ENCODE measurements around the gene KDM2B.
A peak's percentile ranks its signal among the peaks of the same experiment; 100 is the strongest.

Gene KDM2B

DNA sequence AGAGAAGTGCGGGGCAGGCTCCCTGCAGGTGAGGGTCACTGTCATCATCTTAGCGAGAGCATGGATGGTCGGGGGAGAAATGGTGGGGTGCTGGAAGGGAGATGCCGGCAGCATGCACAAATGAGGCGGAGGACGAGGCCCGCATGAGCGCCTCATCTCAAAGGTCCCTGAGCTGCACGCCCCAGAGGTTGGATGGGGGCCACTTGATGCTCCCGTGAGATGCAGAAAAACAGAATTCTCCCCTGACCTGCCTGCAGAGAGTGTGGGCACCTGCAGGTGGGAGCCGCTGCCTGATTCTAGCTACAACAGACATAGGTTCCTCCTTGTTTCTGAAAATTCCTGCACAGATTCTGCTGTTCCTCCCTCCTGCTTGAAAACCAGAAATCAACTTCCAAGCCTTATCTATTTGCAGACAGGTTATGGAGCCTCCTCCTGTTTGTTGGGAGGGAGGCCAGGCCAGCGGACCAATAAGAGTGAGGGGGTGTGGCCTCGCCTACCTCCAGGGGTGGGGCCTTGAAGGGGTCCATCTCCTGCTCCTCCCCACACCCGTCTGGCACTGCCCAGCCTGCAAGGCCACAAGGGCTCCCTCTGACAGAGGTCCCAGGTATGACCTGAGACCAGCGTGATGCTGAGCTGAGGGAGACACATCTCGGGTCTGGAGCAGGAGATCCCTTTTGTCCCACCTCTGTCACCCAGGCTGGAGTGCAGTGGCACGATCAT lies 67.2 kb downstream of the KDM2B start:
- Histone ChIP-seq H3K4me2 (ENCODE audit: low read length) (no peak overlapping the region), H3K27ac (no peak overlapping the region), H3K9ac (no peak overlapping the region), H3K36me3 (ENCODE audit: control insufficient read depth, insufficient read depth, low read length) (no peaks in the 10 kb centered on the region), H3K79me2 (peaks cover 17% of the 10 kb centered on the region), H3K4me3 (ENCODE audit: low read depth, low read length) (no peak overlapping the region), H2AFZ (no peak overlapping the region), H3K9me3 (ENCODE audit: control insufficient read depth, low read length) (no peaks in the 10 kb centered on the region), H3K4me1 (no peaks in the 10 kb centered on the region), H3K27me3 (ENCODE audit: control insufficient read depth, insufficient read depth, low read length) (no peaks in the 10 kb centered on the region)
- TF ChIP-seq, protein P1, sequence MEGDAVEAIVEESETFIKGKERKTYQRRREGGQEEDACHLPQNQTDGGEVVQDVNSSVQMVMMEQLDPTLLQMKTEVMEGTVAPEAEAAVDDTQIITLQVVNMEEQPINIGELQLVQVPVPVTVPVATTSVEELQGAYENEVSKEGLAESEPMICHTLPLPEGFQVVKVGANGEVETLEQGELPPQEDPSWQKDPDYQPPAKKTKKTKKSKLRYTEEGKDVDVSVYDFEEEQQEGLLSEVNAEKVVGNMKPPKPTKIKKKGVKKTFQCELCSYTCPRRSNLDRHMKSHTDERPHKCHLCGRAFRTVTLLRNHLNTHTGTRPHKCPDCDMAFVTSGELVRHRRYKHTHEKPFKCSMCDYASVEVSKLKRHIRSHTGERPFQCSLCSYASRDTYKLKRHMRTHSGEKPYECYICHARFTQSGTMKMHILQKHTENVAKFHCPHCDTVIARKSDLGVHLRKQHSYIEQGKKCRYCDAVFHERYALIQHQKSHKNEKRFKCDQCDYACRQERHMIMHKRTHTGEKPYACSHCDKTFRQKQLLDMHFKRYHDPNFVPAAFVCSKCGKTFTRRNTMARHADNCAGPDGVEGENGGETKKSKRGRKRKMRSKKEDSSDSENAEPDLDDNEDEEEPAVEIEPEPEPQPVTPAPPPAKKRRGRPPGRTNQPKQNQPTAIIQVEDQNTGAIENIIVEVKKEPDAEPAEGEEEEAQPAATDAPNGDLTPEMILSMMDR (IDR thresholded peaks at IDR 0.05) = peak; percentile 9

- Histone ChIP-seq H3K4me3 (ENCODE audit: low read depth, low read length) (no peak overlapping the region), H3K36me3 (ENCODE audit: control insufficient read depth, insufficient read depth, low read length) (no peaks in the 10 kb centered on the region), H3K27me3 (ENCODE audit: control insufficient read depth, insufficient read depth, low read length) (no peaks in the 10 kb centered on the region), H3K9ac (no peak overlapping the region), H3K4me1 (no peaks in the 10 kb centered on the region), H3K79me2 (peaks cover 11% of the 10 kb centered on the region), H3K9me3 (ENCODE audit: control insufficient read depth, low read length) (no peaks in the 10 kb centered on the region), H3K27ac (no peak overlapping the region), H2AFZ (no peak overlapping the region), H3K4me2 (ENCODE audit: low read length) (no peak overlapping the region)
- TF ChIP-seq, protein P1 (IDR thresholded peaks at IDR 0.05) = no peak
These were observed 68.3 kb downstream of the KDM2B start for GRCh38 chr12:121512561-121512960.

DNA sequence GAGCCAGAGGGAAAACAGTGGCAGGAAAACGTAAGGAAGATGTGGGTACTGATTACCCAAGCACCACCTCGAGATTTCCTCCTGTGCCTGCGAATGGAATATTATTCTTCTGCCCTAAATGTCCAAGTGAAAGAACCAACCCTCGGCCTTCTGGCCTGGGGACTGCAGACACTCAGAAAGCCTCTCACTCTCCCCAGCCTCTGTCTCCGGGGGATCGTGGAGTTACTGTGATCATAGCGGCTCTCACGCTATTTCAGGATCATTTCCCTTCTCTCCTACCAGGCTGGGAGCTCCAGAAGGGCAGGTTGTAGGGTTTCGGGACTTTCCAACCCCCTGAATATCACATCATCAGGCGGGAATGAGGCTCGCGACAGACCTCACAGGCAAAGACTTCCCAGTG lies 68.9 kb downstream of the KDM2B start:
- H3K4me2 ChIP-seq (ENCODE audit: low read length) = no peak overlapping the region
- no peaks in the 10 kb centered on the region for H3K4me1 ChIP-seq
- TF ChIP-seq, protein P1 (IDR thresholded peaks at IDR 0.05) = no peak
- no peaks in the 10 kb centered on the region for H3K36me3 ChIP-seq (ENCODE audit: control insufficient read depth, insufficient read depth, low read length)
- H3K9me3 ChIP-seq (ENCODE audit: control insufficient read depth, low read length) = no peaks in the 10 kb centered on the region
- H2AFZ ChIP-seq = no peak overlapping the region
- H3K79me2 ChIP-seq = peaks cover 11% of the 10 kb centered on the region
- H3K9ac ChIP-seq = no peak overlapping the region
- H3K27ac ChIP-seq = no peak overlapping the region
- no peak overlapping the region for H3K4me3 ChIP-seq (ENCODE audit: low read depth, low read length)
- H3K27me3 ChIP-seq (ENCODE audit: control insufficient read depth, insufficient read depth, low read length) = no peaks in the 10 kb centered on the region

- Histone ChIP-seq H3K36me3 (ENCODE audit: control insufficient read depth, insufficient read depth, low read length) (no peaks in the 10 kb centered on the region), H2AFZ (no peak overlapping the region), H3K79me2 (peaks cover 5% of the 10 kb centered on the region), H3K9me3 (ENCODE audit: control insufficient read depth, low read length) (no peaks in the 10 kb centered on the region), H3K4me3 (ENCODE audit: low read depth, low read length) (no peak overlapping the region), H3K9ac (no peak overlapping the region), H3K4me1 (no peaks in the 10 kb centered on the region), H3K4me2 (ENCODE audit: low read length) (no peak overlapping the region), H3K27me3 (ENCODE audit: control insufficient read depth, insufficient read depth, low read length) (no peaks in the 10 kb centered on the region), H3K27ac (no peak overlapping the region)
- TF ChIP-seq, protein P1 (IDR thresholded peaks at IDR 0.05) = no peak
These were observed 71.5 kb downstream of the KDM2B start for GRCh38 chr12:121509339-121509738.

- Histone ChIP-seq H3K79me2 (peaks cover 5% of the 10 kb centered on the region), H3K9me3 (ENCODE audit: control insufficient read depth, low read length) (no peaks in the 10 kb centered on the region), H3K27me3 (ENCODE audit: control insufficient read depth, insufficient read depth, low read length) (no peaks in the 10 kb centered on the region), H2AFZ (no peak overlapping the region), H3K4me1 (no peaks in the 10 kb centered on the region), H3K4me3 (ENCODE audit: low read depth, low read length) (no peak overlapping the region), H3K36me3 (ENCODE audit: control insufficient read depth, insufficient read depth, low read length) (no peaks in the 10 kb centered on the region), H3K4me2 (ENCODE audit: low read length) (no peak overlapping the region), H3K27ac (no peak overlapping the region), H3K9ac (no peak overlapping the region)
- TF ChIP-seq, protein P1 (IDR thresholded peaks at IDR 0.05) = no peak
These were observed 72.3 kb downstream of the KDM2B start for GRCh38 chr12:121508533-121508932.
